ENCODE data around the gene ASCC3.

DNA sequence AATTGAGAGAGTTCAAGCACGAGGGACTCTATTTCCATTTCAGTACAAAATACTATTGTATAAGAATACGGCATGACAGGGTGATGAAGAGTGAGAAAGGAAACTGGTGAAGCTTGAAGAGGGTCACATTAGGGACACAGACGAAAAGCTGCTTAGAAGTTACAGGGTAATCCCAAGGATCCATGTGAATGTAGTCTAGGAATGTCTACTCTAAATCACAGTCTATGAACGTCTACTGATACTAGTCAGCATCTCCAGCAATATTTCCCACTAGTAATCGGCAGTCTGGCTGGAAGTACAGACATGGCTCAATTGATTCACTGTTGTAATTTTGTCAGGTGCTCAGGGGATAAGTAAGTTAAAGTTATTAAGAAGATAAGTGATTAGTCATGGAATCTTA lies 156.4 kb downstream of the ASCC3 start:
- TF ChIP-seq GATA3 (IDR thresholded peaks at IDR 0.05; ENCODE audit: low read depth, low read length) (no peak), GATA2 (IDR thresholded peaks at IDR 0.05; ENCODE audit: low read depth, low read length) (no peak)

Data from SH-SY5Y (cell line).